HG03558 (cell line): Measurements from ENCODE around the gene LAMP5.

ENCODE experiments used
- ATAC-seq: cut with Tn5 transposase; IDR thresholded peaks from one replicate; pipeline ENCODE4 v1.9.1; 2021; ENCODE audit warnings: moderate number of reproducible peaks; ENCODE audit not compliant: unreplicated experiment; ENCODE audit errors: extremely low read depth

Gene LAMP5

GRCh38 chr20:9514461-9515213 is at the start of gene LAMP5:
Gene LAMP5, plus strand, starts transcription at chr20:9514590. Its CDS starts 263 bp downstream, at chr20:9514853.
- no peak for ATAC-seq

- ATAC-seq, result no peak
Measured at GRCh38 chr20:9467995-9468394, 46.4 kb upstream of the LAMP5 start.

GRCh38 chr20:9474835-9475415 is 39.5 kb upstream of the LAMP5 start:
- ATAC-seq, result no peak

GRCh38 chr20:9475456-9475855 is 38.9 kb upstream of the LAMP5 start:
- ATAC-seq, result no peak

- ATAC-seq, result no peak
Measured at GRCh38 chr20:9476174-9476573, 38.2 kb upstream of the LAMP5 start.

GRCh38 chr20:9476637-9477036 is 37.8 kb upstream of the LAMP5 start:
- no peak for ATAC-seq

- ATAC-seq, result no peak
Measured at GRCh38 chr20:9478771-9479170, 35.6 kb upstream of the LAMP5 start.

- ATAC-seq, result no peak
Measured at GRCh38 chr20:9480066-9480465, 34.3 kb upstream of the LAMP5 start.

GRCh38 chr20:9482180-9482579 is 32.2 kb upstream of the LAMP5 start:
- ATAC-seq, result no peak

- ATAC-seq, result no peak
Measured at GRCh38 chr20:9483131-9483530, 31.3 kb upstream of the LAMP5 start.

- no peak for ATAC-seq
Measured at GRCh38 chr20:9485614-9486340, 28.6 kb upstream of the LAMP5 start.

GRCh38 chr20:9487231-9487630 is 27.2 kb upstream of the LAMP5 start:
- ATAC-seq, result no peak

GRCh38 chr20:9488063-9488462 is 26.3 kb upstream of the LAMP5 start:
- ATAC-seq, result no peak

GRCh38 chr20:9490161-9490560 is 24.2 kb upstream of the LAMP5 start:
- ATAC-seq, result no peak

GRCh38 chr20:9490631-9491030 is 23.8 kb upstream of the LAMP5 start:
- ATAC-seq, result no peak

GRCh38 chr20:9491324-9491723 is 23.1 kb upstream of the LAMP5 start:
- no peak for ATAC-seq

- no peak for ATAC-seq
Measured at GRCh38 chr20:9492067-9492466, 22.3 kb upstream of the LAMP5 start.

- no peak for ATAC-seq
Measured at GRCh38 chr20:9493803-9494202, 20.6 kb upstream of the LAMP5 start.

GRCh38 chr20:9495701-9496100 is 18.7 kb upstream of the LAMP5 start:
- ATAC-seq, result no peak

GRCh38 chr20:9496155-9496554 is 18.2 kb upstream of the LAMP5 start:
- ATAC-seq, result no peak

- ATAC-seq, result no peak
Measured at GRCh38 chr20:9498322-9498721, 16.1 kb upstream of the LAMP5 start.
